DND-41 (cell line): ENCODE measurements around the gene NUDT1.

Experiments used
- EZH2 ChIP-seq: IDR thresholded peaks from 3 replicates; pipeline ENCODE4 v1.6.1; 2012; ENCODE audit warnings: borderline replicate concordance, low read depth, mild to moderate bottlenecking, moderate library complexity, low read length, inconsistent platforms; ENCODE audit not compliant: severe bottlenecking
- TF ChIP-seq, protein P1 (sequence below): IDR thresholded peaks from 2 replicates; pipeline ENCODE4 v1.5.1; 2012; ENCODE audit warnings: borderline replicate concordance, low read length, moderate library complexity, mild to moderate bottlenecking; ENCODE audit not compliant: poor library complexity, severe bottlenecking; ENCODE audit errors: extremely low read depth

DNA sequence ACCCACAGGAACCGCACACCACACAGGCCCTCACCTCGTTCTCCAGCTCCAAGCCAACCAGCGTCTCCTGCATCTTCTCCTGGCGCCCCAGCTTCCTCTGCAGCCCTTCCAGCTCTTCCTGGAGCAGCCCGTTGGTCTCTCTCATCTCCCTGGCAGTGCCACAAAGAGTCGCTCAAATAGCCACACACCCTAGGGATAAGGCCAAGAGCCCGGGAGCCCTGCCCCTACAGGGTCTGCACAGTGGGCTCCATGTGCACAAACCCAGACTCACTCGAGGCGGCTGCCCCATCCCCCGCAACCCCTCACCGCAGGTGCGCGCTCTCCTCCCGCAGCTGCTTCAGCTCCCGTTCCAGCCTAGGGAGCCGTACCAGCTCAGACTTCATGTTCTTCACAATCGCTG is 26.2 kb upstream of the NUDT1 start:
- TF ChIP-seq, protein P1, sequence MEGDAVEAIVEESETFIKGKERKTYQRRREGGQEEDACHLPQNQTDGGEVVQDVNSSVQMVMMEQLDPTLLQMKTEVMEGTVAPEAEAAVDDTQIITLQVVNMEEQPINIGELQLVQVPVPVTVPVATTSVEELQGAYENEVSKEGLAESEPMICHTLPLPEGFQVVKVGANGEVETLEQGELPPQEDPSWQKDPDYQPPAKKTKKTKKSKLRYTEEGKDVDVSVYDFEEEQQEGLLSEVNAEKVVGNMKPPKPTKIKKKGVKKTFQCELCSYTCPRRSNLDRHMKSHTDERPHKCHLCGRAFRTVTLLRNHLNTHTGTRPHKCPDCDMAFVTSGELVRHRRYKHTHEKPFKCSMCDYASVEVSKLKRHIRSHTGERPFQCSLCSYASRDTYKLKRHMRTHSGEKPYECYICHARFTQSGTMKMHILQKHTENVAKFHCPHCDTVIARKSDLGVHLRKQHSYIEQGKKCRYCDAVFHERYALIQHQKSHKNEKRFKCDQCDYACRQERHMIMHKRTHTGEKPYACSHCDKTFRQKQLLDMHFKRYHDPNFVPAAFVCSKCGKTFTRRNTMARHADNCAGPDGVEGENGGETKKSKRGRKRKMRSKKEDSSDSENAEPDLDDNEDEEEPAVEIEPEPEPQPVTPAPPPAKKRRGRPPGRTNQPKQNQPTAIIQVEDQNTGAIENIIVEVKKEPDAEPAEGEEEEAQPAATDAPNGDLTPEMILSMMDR, result no peak
- no peak for TF ChIP-seq EZH2
